CD4-positive, alpha-beta T cell treated with Interleukin-12 subunit alpha and Interleukin-12 subunit beta, for 1 hour (primary cell): ENCODE data around the gene RIPPLY1.
"Not testable (repeated sequence)": the region's sequence is repeated elsewhere in the genome, so short reads cannot be mapped to it uniquely, and the experiment has no call there.

Source experiments
- DNase-seq: peaks from one replicate; pipeline ENCODE4 v3.0.0-alpha.2; 2020

RIPPLY1 gene

GRCh38 chrX:106906361-106906760, 3.2 kb upstream of the RIPPLY1 start:
- DNase-seq, result no peak

GRCh38 chrX:106905064-106905708, 2.0 kb upstream of the RIPPLY1 start:
- no peak for DNase-seq

DNA sequence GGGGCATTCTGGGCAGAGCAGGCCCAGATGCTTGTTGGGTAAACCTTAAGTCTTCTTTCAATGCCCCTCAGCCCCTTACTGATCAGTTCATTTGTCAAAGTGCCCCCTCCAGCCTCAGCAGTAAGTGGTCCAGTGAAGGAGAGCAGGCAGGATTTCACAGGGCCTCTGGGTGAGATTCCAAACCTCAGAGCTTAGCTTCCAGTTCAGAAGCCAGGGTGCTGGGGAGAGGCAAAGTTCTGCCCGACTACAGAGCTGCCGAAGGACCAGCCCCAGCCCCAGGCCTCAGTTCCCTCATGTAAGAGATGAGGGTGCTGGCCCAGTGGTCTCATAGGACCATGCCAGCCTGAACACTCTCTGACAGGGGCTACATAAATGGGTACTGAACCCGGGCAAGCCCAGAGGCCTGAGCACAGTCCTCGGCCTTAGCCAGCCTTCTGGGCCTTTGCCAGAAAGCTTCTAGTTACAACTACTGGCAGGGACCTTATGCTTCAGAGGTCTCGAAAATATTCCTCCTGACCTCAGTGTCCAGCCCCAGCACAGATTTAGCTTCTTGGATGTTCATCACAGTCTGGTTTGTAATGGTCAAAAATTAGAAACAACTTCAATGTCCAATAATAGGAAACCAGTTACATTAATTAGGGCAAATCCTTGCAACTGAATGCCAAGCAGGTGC, 851 bp upstream of the RIPPLY1 start:
- no peak for DNase-seq

- DNase-seq, result no peak
These were observed 457 bp downstream of the RIPPLY1 start for GRCh38 chrX:106902684-106903083.

DNA sequence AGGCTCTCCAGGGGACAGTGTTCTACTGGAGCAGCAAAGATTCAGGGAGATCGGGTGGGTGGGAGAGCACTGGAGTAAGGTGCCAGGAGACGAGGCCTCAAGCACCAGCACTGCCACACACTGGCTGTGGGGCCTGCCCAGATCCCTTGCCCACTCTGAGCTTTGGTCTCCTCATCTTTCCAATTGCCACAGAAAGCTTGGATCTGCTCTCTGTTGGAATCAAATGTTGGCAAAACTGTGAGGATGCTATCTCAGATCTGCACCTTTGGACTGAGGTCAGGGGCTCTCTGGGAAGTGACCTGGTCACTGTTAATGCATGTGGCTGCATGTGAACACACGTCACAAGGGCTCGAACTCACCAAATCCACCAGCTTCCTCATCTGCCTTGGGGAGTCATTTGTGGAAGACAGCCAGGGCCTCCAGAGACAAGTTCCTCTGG, 1.3 kb downstream of the RIPPLY1 start:
- DNase-seq, result no peak

GRCh38 chrX:106901341-106901740, 1.8 kb downstream of the RIPPLY1 start:
- no peak for DNase-seq

DNA sequence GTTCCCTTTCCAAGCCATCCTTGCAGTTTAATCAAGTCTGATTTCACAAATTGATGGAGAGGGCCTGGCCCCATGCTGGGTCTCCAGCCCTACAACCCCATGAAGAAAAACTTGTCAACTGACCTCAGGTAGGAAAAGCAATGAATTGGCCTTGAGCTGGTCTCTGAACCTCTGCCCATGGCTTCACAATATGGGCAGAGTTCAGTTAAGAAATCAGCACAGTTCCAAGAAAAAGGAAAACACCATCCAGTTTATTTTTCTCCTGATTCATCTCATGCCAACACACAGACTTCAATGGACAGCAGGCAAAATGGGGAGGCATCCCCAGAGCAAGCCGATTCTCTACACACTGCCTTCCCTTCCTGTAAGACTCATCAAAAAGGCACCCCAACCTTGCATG, 3.3 kb downstream of the RIPPLY1 start:
- DNase-seq, result no peak

DNA sequence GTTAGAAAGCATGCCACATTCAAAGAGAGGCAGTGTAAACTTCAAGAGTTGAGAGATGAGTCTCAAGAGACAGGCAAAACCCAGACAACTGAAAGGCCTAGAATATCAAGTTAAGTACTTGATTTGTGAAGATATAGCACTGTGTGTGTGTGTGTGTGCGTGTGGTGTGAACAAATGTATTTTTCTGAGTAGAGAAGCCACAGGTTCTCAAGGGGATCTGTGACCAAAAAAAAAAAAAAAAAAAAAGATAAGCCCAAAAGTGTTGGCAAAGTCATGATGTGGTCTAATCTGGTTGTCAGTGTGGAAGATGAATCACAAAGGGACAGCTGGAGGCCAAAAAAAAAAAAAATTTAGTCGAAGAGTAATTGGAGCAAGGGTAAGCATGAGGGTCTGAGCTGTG, 3.9 kb downstream of the RIPPLY1 start:
- DNase-seq, result no peak

GRCh38 chrX:106898462-106898861, 4.7 kb downstream of the RIPPLY1 start:
- peak; percentile 46 for DNase-seq

GRCh38 chrX:106897259-106897658, 5.9 kb downstream of the RIPPLY1 start:
- no peak for DNase-seq

- DNase-seq, result no peak
These were observed 8.1 kb downstream of the RIPPLY1 start for GRCh38 chrX:106894978-106895452.

DNA sequence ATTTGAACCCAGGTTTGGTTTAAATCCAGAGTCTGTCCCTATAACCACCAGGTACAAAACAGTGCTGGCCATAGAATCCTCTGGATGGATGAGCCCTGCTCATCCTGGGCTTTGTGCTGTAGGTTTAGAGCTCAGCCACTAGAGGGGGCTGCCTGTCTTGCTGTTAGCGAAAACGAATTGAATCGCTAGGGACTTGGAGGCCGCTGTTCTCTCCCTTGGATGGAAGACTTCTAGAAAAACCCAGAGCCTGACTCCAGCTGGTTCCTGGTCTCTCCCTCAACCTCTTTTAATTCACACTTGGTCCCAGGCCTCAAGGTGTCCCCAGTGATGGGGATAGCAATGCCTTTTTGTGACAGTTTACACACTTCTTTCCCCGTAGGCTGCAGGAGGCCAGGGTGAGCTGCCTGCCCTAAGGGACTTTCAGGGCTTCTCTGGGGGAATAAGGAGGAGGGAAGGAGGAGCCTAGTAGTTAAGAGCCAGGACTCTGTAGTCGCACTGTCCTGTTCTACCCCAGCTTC, 8.7 kb downstream of the RIPPLY1 start:
- DNase-seq, result peak; percentile 42

DNA sequence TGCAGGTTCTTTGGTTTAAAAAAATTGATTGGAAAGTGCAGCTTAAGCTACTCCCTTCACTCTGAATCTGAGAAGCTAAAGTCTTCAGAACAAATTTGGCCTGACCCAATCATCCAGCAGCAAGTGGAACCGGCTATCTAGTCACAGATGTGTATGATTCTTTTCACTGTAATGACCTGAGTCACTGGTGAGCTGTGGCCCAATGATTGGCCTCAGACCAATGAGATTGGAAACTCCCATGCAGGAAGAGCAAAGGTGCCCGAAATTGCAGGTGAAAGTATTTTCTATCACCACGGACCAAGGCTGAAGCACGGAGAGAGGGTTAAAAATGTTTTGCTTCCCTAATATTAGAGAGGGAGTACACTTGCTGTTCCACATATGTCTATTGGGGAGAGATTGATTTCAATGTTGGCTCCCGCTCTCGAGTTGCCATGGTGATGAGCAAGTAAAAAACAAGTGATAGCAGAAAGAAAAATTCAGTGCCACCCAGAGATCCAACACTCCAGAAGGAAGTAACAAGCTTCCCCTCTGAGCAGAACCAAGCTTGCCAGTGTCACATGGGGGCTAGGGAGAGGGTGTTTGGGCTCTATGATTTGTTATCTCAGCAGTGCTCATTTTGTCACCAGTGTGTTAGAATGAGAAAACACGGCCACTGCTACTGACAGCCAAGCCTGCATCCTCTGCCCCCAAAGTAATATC, 11.2 kb downstream of the RIPPLY1 start:
- DNase-seq, result no peak

DNA sequence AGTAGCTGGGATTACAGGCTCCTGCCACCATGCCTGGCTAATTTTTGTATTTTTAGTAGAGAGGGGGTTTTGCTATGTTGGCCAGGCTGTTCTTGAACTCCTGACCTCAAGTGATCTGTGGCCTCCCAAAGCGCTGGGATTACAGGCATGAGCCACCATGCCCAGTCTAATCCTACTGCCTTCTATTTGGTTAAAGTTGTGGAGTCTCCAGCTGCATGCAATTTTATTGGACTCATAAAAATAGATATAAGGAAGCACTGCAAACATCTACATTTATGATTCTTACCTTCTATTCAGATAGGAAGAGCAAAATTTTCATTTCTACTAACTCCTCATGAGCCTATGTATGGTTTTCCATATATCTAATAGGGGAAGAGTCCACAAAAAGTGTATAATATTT, 13.7 kb downstream of the RIPPLY1 start:
- no peak for DNase-seq

GRCh38 chrX:106875151-106875550, 28.0 kb downstream of the RIPPLY1 start:
- DNase-seq, result no peak

- peak; percentile 22 for DNase-seq
These were observed 29.1 kb downstream of the RIPPLY1 start for GRCh38 chrX:106874075-106874474.

- not testable (repeated sequence) for DNase-seq
These were observed 30.3 kb downstream of the RIPPLY1 start for GRCh38 chrX:106872796-106873195.

- no peak for DNase-seq
These were observed 39.4 kb downstream of the RIPPLY1 start for GRCh38 chrX:106863697-106864096.

GRCh38 chrX:106862972-106863688, 40.0 kb downstream of the RIPPLY1 start:
- DNase-seq, result peak; percentile 1
